ENCODE data around the gene PINK1.
A peak's percentile ranks its signal among the peaks of the same experiment; 100 is the strongest.

PINK1 gene

GRCh38 chr1:20682571-20683236 is 49.4 kb downstream of the PINK1 start:
- no peak for DNase-seq (ENCODE audit: low read depth)

- no peak for DNase-seq (ENCODE audit: low read depth)
Measured at GRCh38 chr1:20683614-20684013, 50.4 kb downstream of the PINK1 start.

GRCh38 chr1:20684050-20684620 is 50.9 kb downstream of the PINK1 start:
- no peak for DNase-seq (ENCODE audit: low read depth)

GRCh38 chr1:20684651-20685050 is 51.4 kb downstream of the PINK1 start:
- no peak for DNase-seq (ENCODE audit: low read depth)

GRCh38 chr1:20685099-20685662 is 51.9 kb downstream of the PINK1 start:
- DNase-seq (ENCODE audit: low read depth), result no peak

- no peak for DNase-seq (ENCODE audit: low read depth)
Measured at GRCh38 chr1:20685741-20686140, 52.5 kb downstream of the PINK1 start.

- no peak for DNase-seq (ENCODE audit: low read depth)
Measured at GRCh38 chr1:20686883-20687725, 53.8 kb downstream of the PINK1 start.

- no peak for DNase-seq (ENCODE audit: low read depth)
Measured at GRCh38 chr1:20689645-20690056, 56.4 kb downstream of the PINK1 start.

GRCh38 chr1:20691872-20692271 is 58.6 kb downstream of the PINK1 start:
- DNase-seq (ENCODE audit: low read depth), result no peak

GRCh38 chr1:20693623-20694022 is 60.4 kb downstream of the PINK1 start:
- DNase-seq (ENCODE audit: low read depth), result no peak

- DNase-seq (ENCODE audit: low read depth), result no peak
Measured at GRCh38 chr1:20695515-20695914, 62.3 kb downstream of the PINK1 start.

GRCh38 chr1:20696397-20697333 is 63.4 kb downstream of the PINK1 start:
- peak; percentile 66 for DNase-seq (ENCODE audit: low read depth)

- DNase-seq (ENCODE audit: low read depth), result no peak
Measured at GRCh38 chr1:20697563-20697962, 64.3 kb downstream of the PINK1 start.

GRCh38 chr1:20698195-20698910 is 65.1 kb downstream of the PINK1 start:
- DNase-seq (ENCODE audit: low read depth), result no peak

GRCh38 chr1:20699558-20699957 is 66.3 kb downstream of the PINK1 start:
- DNase-seq (ENCODE audit: low read depth), result no peak

- no peak for DNase-seq (ENCODE audit: low read depth)
Measured at GRCh38 chr1:20700636-20701215, 67.5 kb downstream of the PINK1 start.

All from activated T-cell treated with anti-CD3 and anti-CD28 coated beads for 24 hours (primary cell).